HepG2 (cell line): Measurements from ENCODE around the gene HSF4. TPM values are rescaled to one million over a fixed set of nuclear protein-coding genes. Genes with fewer than 3 reads are reported as not detected.

Experiments
- FLYWCH1 ChIP-seq: sonication (generic); formaldehyde crosslinking; IDR thresholded peaks from 2 replicates; pipeline ENCODE4 v1.8.1; 2023; ENCODE audit warnings: mild to moderate bottlenecking, missing genetic modification reagents
- FOXP1 ChIP-seq, 2 experiments: fragments of 450-650 bp in 1 of 2; IDR thresholded peaks; 2 replicates each; pipeline ENCODE4 v1.6.1; 2017 to 2018; ENCODE audit warnings: antibody characterized with exemption in 1 of 2
- KAT8 ChIP-seq: IDR thresholded peaks from 2 replicates; pipeline ENCODE4 v1.6.1; 2016; ENCODE audit warnings: missing genetic modification reagents, missing compliant biosample characterization
- KDM5B ChIP-seq: sonication (generic); formaldehyde crosslinking; IDR thresholded peaks from 2 replicates; pipeline ENCODE4 v1.4.0; 2020; ENCODE audit warnings: missing genetic modification reagents, mild to moderate bottlenecking, borderline replicate concordance
- NCOA2 ChIP-seq: sonication (generic); formaldehyde crosslinking; IDR thresholded peaks from 2 replicates; pipeline ENCODE4 v1.8.0; 2022; ENCODE audit warnings: inconsistent platforms
- RBFOX2 ChIP-seq: fragments of 200-400 bp; formaldehyde crosslinking; IDR thresholded peaks from 2 replicates; pipeline ENCODE4 v1.6.1; 2017; ENCODE audit warnings: low read depth, mild to moderate bottlenecking, low read length
- ZBTB7B ChIP-seq: sonication (generic); formaldehyde crosslinking; IDR thresholded peaks from 2 replicates; pipeline ENCODE4 v1.4.0; 2020; ENCODE audit warnings: missing genetic modification reagents
- ZNF205 ChIP-seq: IDR thresholded peaks from 2 replicates; pipeline ENCODE4 v1.6.1; 2018; ENCODE audit warnings: missing biosample characterization, missing genetic modification reagents
- ZNF407 ChIP-seq: sonication (generic); formaldehyde crosslinking; IDR thresholded peaks from one replicate; pipeline ENCODE4 v1.5.1; 2020; ENCODE audit warnings: mild to moderate bottlenecking, missing genetic modification reagents; ENCODE audit errors: not compliant biosample characterization
- ZNF432 ChIP-seq: sonication (generic); formaldehyde crosslinking; IDR thresholded peaks from 2 replicates; pipeline ENCODE4 v1.5.0; 2020; ENCODE audit warnings: missing genetic modification reagents, mild to moderate bottlenecking, borderline replicate concordance
- ZNF552 ChIP-seq: sonication (generic); formaldehyde crosslinking; IDR thresholded peaks from 2 replicates; pipeline ENCODE4 v1.9.0; 2022; ENCODE audit warnings: missing genetic modification reagents, mild to moderate bottlenecking, borderline replicate concordance
- ZNF720 ChIP-seq: sonication (generic); formaldehyde crosslinking; IDR thresholded peaks from 2 replicates; pipeline ENCODE4 v1.4.0; 2020; ENCODE audit warnings: missing genetic modification reagents
- ZNF724P ChIP-seq: sonication (generic); formaldehyde crosslinking; IDR thresholded peaks from 2 replicates; pipeline ENCODE4 v1.8.0; 2022; ENCODE audit warnings: missing genetic modification reagents, borderline replicate concordance
- ZNF850 ChIP-seq: sonication (generic); formaldehyde crosslinking; conservative IDR thresholded peaks from 2 replicates; pipeline ENCODE4 v1.9.0; 2021; ENCODE audit warnings: mild to moderate bottlenecking, missing genetic modification reagents
- polyA plus RNA-seq, 8 experiments: library from polyadenylated mRNA; depleted of rRNA in 3 of 8; stranded (reverse) in 7 of 8; unstranded in 1 of 8; fragments of >200 nt; fragmentation: Illumina TruSeq in 4 of 8; extraction: Trizol in 4 of 8; gene quantifications; 2 replicates each; pipeline versions ENCODE4 v1.2.1 to v1.2.3, GENCODE V29; 2011 to 2016; ENCODE audit warnings: low read depth in 4 of 8, missing spikeins in 1 of 8, mixed read lengths in 1 of 8; ENCODE audit not compliant: insufficient read depth in 1 of 8
- total RNA-seq, 5 experiments: library from RNA; depleted of rRNA; stranded (reverse); fragments of >200 nt; fragmentation: Illumina TruSeq; extraction: Trizol; gene quantifications; 2 replicates each; pipeline ENCODE4 v1.2.3, GENCODE V29; 2016; ENCODE audit warnings: low read depth in 1 of 5
- TF ChIP-seq, protein P1 (sequence below): IDR thresholded peaks from 2 replicates; pipeline ENCODE4 v1.4.0; 2020; ENCODE audit warnings: mild to moderate bottlenecking, missing genetic modification reagents
- TF ChIP-seq, protein P2 (sequence below): sonication (generic); formaldehyde crosslinking; IDR thresholded peaks from 2 replicates; pipeline ENCODE4 v1.5.0; 2020; ENCODE audit warnings: missing genetic modification reagents, mild to moderate bottlenecking, borderline replicate concordance

HSF4 gene
- total and polyA plus RNA-seq, 2 of the 13 experiments (the other 11 are each of a cell fraction or from before 2014, with no cell fraction given) = 3.5 to 16.9 TPM

- TF ChIP-seq ZNF432 (CRISPR knock-in tag) (no peak), ZNF850 (CRISPR knock-in tag) (no peak), ZNF552 (CRISPR knock-in tag) (no peak), ZNF724P (CRISPR knock-in tag) (peak; percentile 38; the same call in 1 of the 2 replicates), ZBTB7B (CRISPR knock-in tag) (peak; percentile 89), ZNF407 (CRISPR knock-in tag) (peak; percentile 92), ZNF205 (CRISPR knock-in tag) (peak; percentile 74), RBFOX2 (peak; percentile 89), NCOA2 (peak; percentile 35; the same call in 1 of the 2 replicates), KDM5B (CRISPR knock-in tag) (peak; percentile 92), ZNF720 (CRISPR knock-in tag) (no peak), KAT8 (CRISPR knock-in tag) (peak; percentile 91), FLYWCH1 (CRISPR knock-in tag) (no peak), FOXP1 (IDR thresholded peaks at IDR 0.05) (no peak), FOXP1 (CRISPR knock-in tag; IDR thresholded peaks at IDR 0.05) (no peak)
- TF ChIP-seq, protein P1, sequence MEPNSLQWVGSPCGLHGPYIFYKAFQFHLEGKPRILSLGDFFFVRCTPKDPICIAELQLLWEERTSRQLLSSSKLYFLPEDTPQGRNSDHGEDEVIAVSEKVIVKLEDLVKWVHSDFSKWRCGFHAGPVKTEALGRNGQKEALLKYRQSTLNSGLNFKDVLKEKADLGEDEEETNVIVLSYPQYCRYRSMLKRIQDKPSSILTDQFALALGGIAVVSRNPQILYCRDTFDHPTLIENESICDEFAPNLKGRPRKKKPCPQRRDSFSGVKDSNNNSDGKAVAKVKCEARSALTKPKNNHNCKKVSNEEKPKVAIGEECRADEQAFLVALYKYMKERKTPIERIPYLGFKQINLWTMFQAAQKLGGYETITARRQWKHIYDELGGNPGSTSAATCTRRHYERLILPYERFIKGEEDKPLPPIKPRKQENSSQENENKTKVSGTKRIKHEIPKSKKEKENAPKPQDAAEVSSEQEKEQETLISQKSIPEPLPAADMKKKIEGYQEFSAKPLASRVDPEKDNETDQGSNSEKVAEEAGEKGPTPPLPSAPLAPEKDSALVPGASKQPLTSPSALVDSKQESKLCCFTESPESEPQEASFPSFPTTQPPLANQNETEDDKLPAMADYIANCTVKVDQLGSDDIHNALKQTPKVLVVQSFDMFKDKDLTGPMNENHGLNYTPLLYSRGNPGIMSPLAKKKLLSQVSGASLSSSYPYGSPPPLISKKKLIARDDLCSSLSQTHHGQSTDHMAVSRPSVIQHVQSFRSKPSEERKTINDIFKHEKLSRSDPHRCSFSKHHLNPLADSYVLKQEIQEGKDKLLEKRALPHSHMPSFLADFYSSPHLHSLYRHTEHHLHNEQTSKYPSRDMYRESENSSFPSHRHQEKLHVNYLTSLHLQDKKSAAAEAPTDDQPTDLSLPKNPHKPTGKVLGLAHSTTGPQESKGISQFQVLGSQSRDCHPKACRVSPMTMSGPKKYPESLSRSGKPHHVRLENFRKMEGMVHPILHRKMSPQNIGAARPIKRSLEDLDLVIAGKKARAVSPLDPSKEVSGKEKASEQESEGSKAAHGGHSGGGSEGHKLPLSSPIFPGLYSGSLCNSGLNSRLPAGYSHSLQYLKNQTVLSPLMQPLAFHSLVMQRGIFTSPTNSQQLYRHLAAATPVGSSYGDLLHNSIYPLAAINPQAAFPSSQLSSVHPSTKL (CRISPR knock-in tag) = no peak; the same call in none of the 2 replicates
- TF ChIP-seq, protein P2, sequence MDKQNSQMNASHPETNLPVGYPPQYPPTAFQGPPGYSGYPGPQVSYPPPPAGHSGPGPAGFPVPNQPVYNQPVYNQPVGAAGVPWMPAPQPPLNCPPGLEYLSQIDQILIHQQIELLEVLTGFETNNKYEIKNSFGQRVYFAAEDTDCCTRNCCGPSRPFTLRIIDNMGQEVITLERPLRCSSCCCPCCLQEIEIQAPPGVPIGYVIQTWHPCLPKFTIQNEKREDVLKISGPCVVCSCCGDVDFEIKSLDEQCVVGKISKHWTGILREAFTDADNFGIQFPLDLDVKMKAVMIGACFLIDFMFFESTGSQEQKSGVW (CRISPR knock-in tag) = no peak
Observed at GRCh38 chr16:67183627-67184452, 19.3 kb downstream of the HSF4 start, which contains the start of gene MATCAP1 (continued).
